HCT116 (cell line): ENCODE measurements around the gene PDLIM5. TPM values are rescaled to one million over a fixed set of nuclear protein-coding genes. Genes with fewer than 3 reads are reported as not detected.
A peak's percentile ranks its signal among the peaks of the same experiment; 100 is the strongest.

ENCODE experiments used
- ATAC-seq: fragments of 200-7000 bp; cut with Tn5 transposase; 2 replicates; pipeline ENCODE4 v1.9.1; 2020; ENCODE audit warnings: mild to moderate bottlenecking, moderate library complexity
- BruUV-seq: library from RNA; stranded (reverse); fragments of 400-500 nt; replicated peaks from 2 replicates; lab custom pipeline; 2021; lab: Mats Ljungman, UMichigan
- CTCF ChIA-PET: fragments of 300-600 bp; sonication (Branson Sonifier 250); formaldehyde crosslinking; loops from one replicate; lab custom pipeline; 2021; ENCODE audit warnings: antibody characterized with exemption; lab: Charles Lee
- POLR2A ChIA-PET: fragments of 300-600, 350-600 bp; sonication (Branson Sonifier 250); formaldehyde crosslinking; loops from one replicate; lab custom pipeline; 2021; ENCODE audit warnings: antibody characterized with exemption; lab: Charles Lee
- RAD21 ChIA-PET, 2 experiments: fragments of 300-600 bp; sonication (Branson Sonifier 250); formaldehyde crosslinking; loops; one replicate each; lab custom pipeline; 2023; ENCODE audit warnings: low total read pairs in 2 of 2; ENCODE audit not compliant: uncharacterized antibody in 2 of 2, unreplicated experiment in 2 of 2, low non-redundant PET in 1 of 2; lab: Charles Lee
- DNase-seq: peaks from one replicate; pipeline ENCODE4 v3.0.0-alpha.2; 2010; ENCODE audit warnings: low read depth, low spot score
- H2AFZ ChIP-seq: fragments of 200-600 bp; shearing (Covaris generic), sonication (generic); 2 replicates; pipeline ENCODE4 v1.6.1; 2017; ENCODE audit warnings: low read depth, mixed run types, mixed read lengths, antibody characterized with exemption, low read length; ENCODE audit not compliant: poor library complexity, severe bottlenecking
- H3K27ac ChIP-seq: 2 replicates; pipeline ENCODE4 v1.5.1; 2012; ENCODE audit warnings: low read depth, low read length
- H3K27me3 ChIP-seq: fragments of 200-600 bp; sonication (generic); 2 replicates; pipeline ENCODE4 v1.6.1; 2016; ENCODE audit warnings: mixed run types, low read length, mixed read lengths; ENCODE audit not compliant: insufficient read depth
- H3K36me3 ChIP-seq, 2 experiments: fragments of 200-500 bp in 1 of 2; fragments of 200-600 bp in 1 of 2; sonication (Bioruptor generic) in 1 of 2; sonication (generic) in 1 of 2; 2 replicates each; pipeline versions ENCODE4 v1.5.1 to v1.6.1; 2014 to 2016; ENCODE audit warnings: low read length in 2 of 2, inconsistent platforms in 1 of 2, mixed read lengths in 1 of 2, mixed run types in 1 of 2; ENCODE audit not compliant: insufficient read depth in 2 of 2, control insufficient read depth in 1 of 2
- H3K4me1 ChIP-seq, 2 experiments: fragments of 200-600 bp in 1 of 2; sonication (generic) in 1 of 2; 2 replicates each; pipeline versions ENCODE4 v1.5.1 to v1.6.1; 2012 to 2017; ENCODE audit warnings: low read length in 2 of 2, inconsistent platforms in 1 of 2, mild to moderate bottlenecking in 1 of 2, mixed read lengths in 1 of 2, mixed run types in 1 of 2, moderate library complexity in 1 of 2; ENCODE audit not compliant: insufficient read depth in 2 of 2, control insufficient read depth in 1 of 2
- H3K4me2 ChIP-seq: fragments of 200-600 bp; sonication (generic); 2 replicates; pipeline ENCODE4 v1.6.1; 2017; ENCODE audit warnings: mixed run types, low read length, mixed read lengths
- H3K4me3 ChIP-seq, 2 experiments: fragments of 200-600 bp in 1 of 2; sonication (generic) in 1 of 2; replicated peaks in 1 of 2; 2 replicates each; pipeline ENCODE4 v1.5.1; 2011 to 2016; ENCODE audit warnings: low read length in 2 of 2, control low read depth in 1 of 2, low read depth in 1 of 2, mild to moderate bottlenecking in 1 of 2, mixed read lengths in 1 of 2, mixed run types in 1 of 2
- H3K79me2 ChIP-seq: fragments of 200-600 bp; sonication (generic); 2 replicates; pipeline ENCODE4 v1.6.1; 2017; ENCODE audit warnings: mild to moderate bottlenecking, mixed run types, low read length, moderate library complexity, mixed read lengths; ENCODE audit not compliant: insufficient read depth
- H3K9ac ChIP-seq: fragments of 200-600 bp; sonication (generic); 2 replicates; pipeline ENCODE4 v1.6.1; 2016; ENCODE audit warnings: low read length, mixed read lengths
- H3K9me2 ChIP-seq: fragments of 200-600 bp; sonication (generic), shearing (Covaris generic); 2 replicates; pipeline ENCODE4 v1.6.1; 2017; ENCODE audit warnings: mixed run types, mild to moderate bottlenecking, moderate library complexity; ENCODE audit not compliant: insufficient read depth
- H3K9me3 ChIP-seq, 2 experiments: fragments of 200-500 bp in 1 of 2; fragments of 200-600 bp in 1 of 2; sonication (Bioruptor generic) in 1 of 2; sonication (generic) in 1 of 2; 2 replicates each; pipeline ENCODE4 v1.6.1; 2014 to 2017; ENCODE audit warnings: low read length in 2 of 2, mixed read lengths in 2 of 2, inconsistent platforms in 1 of 2, low read depth in 1 of 2, mild to moderate bottlenecking in 1 of 2, mixed run types in 1 of 2, moderate library complexity in 1 of 2; ENCODE audit not compliant: control insufficient read depth in 1 of 2, insufficient read depth in 1 of 2
- H4K20me1 ChIP-seq: fragments of 200-600 bp; sonication (generic), shearing (Covaris generic); 2 replicates; pipeline ENCODE4 v1.6.1; 2017; ENCODE audit warnings: mixed run types, mild to moderate bottlenecking, moderate library complexity; ENCODE audit not compliant: insufficient read depth
- CBX3 ChIP-seq: IDR thresholded peaks from 2 replicates; pipeline ENCODE4 v1.6.1; 2012; ENCODE audit warnings: low read depth
- CEBPB ChIP-seq: IDR thresholded peaks from 2 replicates; pipeline ENCODE4 v1.6.1; 2012; ENCODE audit warnings: low read depth
- EGR1 ChIP-seq: IDR thresholded peaks from 2 replicates; pipeline ENCODE4 v1.6.1; 2012; ENCODE audit warnings: low read depth
- ELF1 ChIP-seq: IDR thresholded peaks from 2 replicates; pipeline ENCODE4 v1.6.1; 2012; ENCODE audit warnings: low read depth, borderline replicate concordance
- EZH2phosphoT487 ChIP-seq: fragments of 200-600 bp; IDR thresholded peaks from 2 replicates; pipeline ENCODE4 v1.6.1; 2018; ENCODE audit warnings: antibody characterized with exemption, borderline replicate concordance
- FOSL1 ChIP-seq: IDR thresholded peaks from 2 replicates; pipeline ENCODE4 v1.6.1; 2012; ENCODE audit warnings: low read depth
- MAX ChIP-seq: IDR thresholded peaks from 2 replicates; pipeline ENCODE4 v1.6.1; 2012
- SIN3A ChIP-seq: IDR thresholded peaks from 2 replicates; pipeline ENCODE4 v1.6.1; 2012; ENCODE audit warnings: low read depth
- SP1 ChIP-seq: IDR thresholded peaks from 2 replicates; pipeline ENCODE4 v1.6.1; 2012; ENCODE audit warnings: low read depth
- TCF7L2 ChIP-seq: IDR thresholded peaks from 2 replicates; pipeline ENCODE4 v1.7.0; 2011; ENCODE audit warnings: borderline replicate concordance, inconsistent platforms; ENCODE audit not compliant: insufficient read depth, insufficient read length; ENCODE audit errors: extremely low read depth
- intact Hi-C: fragments of 100-400 bp; cut with micrococcal nuclease; formaldehyde crosslinking; loops from 2 replicates; pipeline ENCODE4 v1.10.0; 2022
- total RNA-seq: library from RNA; stranded (reverse); gene quantifications from one replicate; pipeline ENCODE4 v1.2.1, GENCODE V29; 2021; ENCODE audit not compliant: unreplicated experiment
- TF ChIP-seq, protein P1 (sequence below): IDR thresholded peaks from 2 replicates; pipeline ENCODE4 v1.6.1; 2012; ENCODE audit warnings: low read depth

PDLIM5 gene
- total RNA-seq, 1 experiment from 2014 or later, result 130 TPM

GRCh38 chr4:94508296-94508695 lies 56.6 kb downstream of the PDLIM5 start:
- Histone ChIP-seq H3K79me2 (peaks cover 43% of the 10 kb centered on the region), H3K9me3 (no peaks in the 10 kb centered on the region), H3K36me3 (no peaks in the 10 kb centered on the region), H3K27ac (peak overlapping the region; percentile 80), H4K20me1 (no peaks in the 10 kb centered on the region), H3K4me1 (peaks cover 35 to 40% of the 10 kb centered on the region in 2 experiments), H3K27me3 (no peaks in the 10 kb centered on the region), H2AFZ (no peak overlapping the region), H3K9me2 (no peaks in the 10 kb centered on the region), H3K4me2 (peak overlapping the region; percentile 75)
- intact Hi-C loops, result no loop called here
- POLR2A ChIA-PET, result no interaction called here
- RAD21 ChIA-PET, result no interaction called here
- CTCF ChIA-PET, result no interaction called here
- DNase-seq, result no peak
- TF ChIP-seq CBX3, result no peak
- TF ChIP-seq, all 23 proteins: peak for 0
- no peak for ATAC-seq
- no TSS peak for BruUV-seq
- Histone ChIP-seq H3K4me3 (0 out of 4 replicates have a peak overlapping the region, but pooled peaks of 1 of the 2 experiments have one; percentile 34), H3K9ac (peak overlapping the region; percentile 40)

DNA sequence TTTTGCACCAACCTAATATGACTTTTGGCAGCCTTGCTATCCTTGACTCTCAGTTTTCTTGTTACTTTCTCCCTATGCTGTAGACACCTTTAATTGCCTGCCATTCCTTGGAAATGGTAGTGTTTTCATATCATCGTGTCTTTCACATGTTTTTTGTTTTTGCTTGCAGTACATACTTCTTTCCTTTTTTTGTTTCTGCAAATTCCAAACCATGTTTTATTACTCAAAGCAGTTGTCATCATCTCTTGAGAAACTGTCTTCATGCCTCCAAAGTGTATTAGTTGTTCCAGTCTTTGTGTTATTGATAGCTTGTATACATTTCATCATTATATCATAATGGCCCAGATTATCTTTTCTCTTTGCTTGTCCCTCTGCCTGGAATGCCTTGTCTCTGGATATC lies 57.1 kb downstream of the PDLIM5 start:
- ATAC-seq (no peak), DNase-seq (no peak)
- intact Hi-C loops, result no loop called here
- Histone ChIP-seq H3K27me3 (no peaks in the 10 kb centered on the region), H4K20me1 (no peaks in the 10 kb centered on the region), H3K4me2 (peak overlapping the region; percentile 75), H3K9ac (0 out of 2 replicates have a peak overlapping the region, but pooled peaks have one; percentile 40), H3K36me3 (no peaks in the 10 kb centered on the region), H3K79me2 (peaks cover 47% of the 10 kb centered on the region), H3K4me1 (peaks cover 35 to 40% of the 10 kb centered on the region in 2 experiments), H2AFZ (no peak overlapping the region), H3K9me3 (no peaks in the 10 kb centered on the region), H3K4me3 (no peak overlapping the region), H3K27ac (peak overlapping the region; percentile 80; the same call in 1 of the 2 replicates), H3K9me2 (no peaks in the 10 kb centered on the region)
- ChIA-PET CTCF (no interaction called here), RAD21 (no interaction called here), POLR2A (no interaction called here)
- BruUV-seq, result no TSS peak
- TF ChIP-seq FOSL1 (no peak), EGR1 (no peak), ELF1 (no peak), CBX3 (no peak), TCF7L2 (no peak), CEBPB (no peak), SP1 (no peak), MAX (no peak), SIN3A (no peak), EZH2phosphoT487 (no peak)
- TF ChIP-seq, protein P1, sequence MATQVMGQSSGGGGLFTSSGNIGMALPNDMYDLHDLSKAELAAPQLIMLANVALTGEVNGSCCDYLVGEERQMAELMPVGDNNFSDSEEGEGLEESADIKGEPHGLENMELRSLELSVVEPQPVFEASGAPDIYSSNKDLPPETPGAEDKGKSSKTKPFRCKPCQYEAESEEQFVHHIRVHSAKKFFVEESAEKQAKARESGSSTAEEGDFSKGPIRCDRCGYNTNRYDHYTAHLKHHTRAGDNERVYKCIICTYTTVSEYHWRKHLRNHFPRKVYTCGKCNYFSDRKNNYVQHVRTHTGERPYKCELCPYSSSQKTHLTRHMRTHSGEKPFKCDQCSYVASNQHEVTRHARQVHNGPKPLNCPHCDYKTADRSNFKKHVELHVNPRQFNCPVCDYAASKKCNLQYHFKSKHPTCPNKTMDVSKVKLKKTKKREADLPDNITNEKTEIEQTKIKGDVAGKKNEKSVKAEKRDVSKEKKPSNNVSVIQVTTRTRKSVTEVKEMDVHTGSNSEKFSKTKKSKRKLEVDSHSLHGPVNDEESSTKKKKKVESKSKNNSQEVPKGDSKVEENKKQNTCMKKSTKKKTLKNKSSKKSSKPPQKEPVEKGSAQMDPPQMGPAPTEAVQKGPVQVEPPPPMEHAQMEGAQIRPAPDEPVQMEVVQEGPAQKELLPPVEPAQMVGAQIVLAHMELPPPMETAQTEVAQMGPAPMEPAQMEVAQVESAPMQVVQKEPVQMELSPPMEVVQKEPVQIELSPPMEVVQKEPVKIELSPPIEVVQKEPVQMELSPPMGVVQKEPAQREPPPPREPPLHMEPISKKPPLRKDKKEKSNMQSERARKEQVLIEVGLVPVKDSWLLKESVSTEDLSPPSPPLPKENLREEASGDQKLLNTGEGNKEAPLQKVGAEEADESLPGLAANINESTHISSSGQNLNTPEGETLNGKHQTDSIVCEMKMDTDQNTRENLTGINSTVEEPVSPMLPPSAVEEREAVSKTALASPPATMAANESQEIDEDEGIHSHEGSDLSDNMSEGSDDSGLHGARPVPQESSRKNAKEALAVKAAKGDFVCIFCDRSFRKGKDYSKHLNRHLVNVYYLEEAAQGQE, result no peak
